K562 (cell line): ENCODE results near the gene LHPP.

Experiments used
- BRCA1 ChIP-seq, 2 experiments: fragments of 450-650 bp in 1 of 2; sonication (generic) in 1 of 2; formaldehyde crosslinking in 1 of 2; IDR thresholded peaks; 2 replicates each; pipeline versions ENCODE4 v1.5.0 to v1.6.1; 2017 to 2020; ENCODE audit warnings: mild to moderate bottlenecking in 1 of 2, missing genetic modification reagents in 1 of 2
- NFXL1 ChIP-seq: fragments of 450-650 bp; formaldehyde crosslinking; IDR thresholded peaks from 2 replicates; pipeline ENCODE4 v1.4.0; 2021; ENCODE audit warnings: mild to moderate bottlenecking
- SREBF1 ChIP-seq: fragments of 150-350 bp; IDR thresholded peaks from 2 replicates; pipeline ENCODE4 v1.6.1; 2014; ENCODE audit warnings: antibody characterized with exemption, low read depth, low read length, borderline replicate concordance
- ZNF592 ChIP-seq: fragments of 450-650 bp; IDR thresholded peaks from 2 replicates; pipeline ENCODE4 v1.6.1; 2017; ENCODE audit warnings: antibody characterized with exemption, mild to moderate bottlenecking

- TF ChIP-seq BRCA1 (IDR thresholded peaks at IDR 0.05), result no peak
- no peak for TF ChIP-seq BRCA1 (CRISPR knock-in tag; IDR thresholded peaks at IDR 0.05)
- no peak for TF ChIP-seq SREBF1
- no peak for TF ChIP-seq ZNF592
- no peak for TF ChIP-seq NFXL1 (CRISPR knock-in tag)
Observed at GRCh38 chr10:124464028-124464965, 2.7 kb downstream of the LHPP start.
